SH-SY5Y (cell line): ENCODE data around the gene F10.

Experiments used
- GATA2 ChIP-seq: IDR thresholded peaks from 2 replicates; pipeline ENCODE4 v1.6.1; 2011; ENCODE audit warnings: mild to moderate bottlenecking, low read depth, low read length
- GATA3 ChIP-seq: IDR thresholded peaks from 2 replicates; pipeline ENCODE4 v1.6.1; 2011; ENCODE audit warnings: low read depth, mild to moderate bottlenecking, low read length, moderate library complexity

DNA sequence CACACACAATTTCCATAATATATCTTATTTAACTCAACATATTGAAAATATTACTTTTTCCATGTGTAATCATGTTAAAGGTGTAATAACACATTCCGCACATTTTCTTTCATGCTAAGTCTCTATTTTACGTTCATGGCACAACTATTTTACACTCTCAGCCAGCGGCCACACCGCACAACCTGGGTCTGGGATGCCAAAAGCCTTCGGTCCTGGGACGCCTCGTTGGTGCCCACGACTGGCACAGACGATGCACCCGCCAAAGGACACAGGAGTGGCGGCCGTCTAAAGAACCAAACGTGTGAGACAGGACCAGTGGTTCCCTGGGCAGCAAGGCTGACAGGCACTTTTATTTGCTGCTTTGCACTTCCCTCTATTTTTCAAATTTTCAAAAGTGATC, 25.8 kb downstream of the F10 start:
- TF ChIP-seq GATA2 (no peak), GATA3 (no peak)
